HCT116 (cell line): Measurements from ENCODE around the gene PRR14.

Experiments used
- CEBPB ChIP-seq: IDR thresholded peaks from 2 replicates; pipeline ENCODE4 v1.6.1; 2012; ENCODE audit warnings: low read depth
- CTCF ChIP-seq, 3 experiments: fragments of 200-600 bp in 1 of 3; sonication (generic) in 1 of 3; IDR thresholded peaks in 2 of 3; conservative IDR thresholded peaks in 1 of 3; 2 replicates each; pipeline ENCODE4 v1.5.1; 2012 to 2017; ENCODE audit warnings: low read depth in 2 of 3, low read length in 2 of 3, antibody characterized with exemption in 1 of 3, borderline replicate concordance in 1 of 3, control low read depth in 1 of 3, mild to moderate bottlenecking in 1 of 3, mixed read lengths in 1 of 3, mixed run types in 1 of 3, moderate library complexity in 1 of 3; ENCODE audit not compliant: insufficient read depth in 1 of 3
- EGR1 ChIP-seq: IDR thresholded peaks from 2 replicates; pipeline ENCODE4 v1.6.1; 2012; ENCODE audit warnings: low read depth
- EZH2 ChIP-seq: fragments of 200-600 bp; sonication (generic); IDR thresholded peaks from 2 replicates; pipeline ENCODE4 v1.6.1; 2017; ENCODE audit warnings: antibody characterized with exemption, mixed run types
- EZH2phosphoT487 ChIP-seq: fragments of 200-600 bp; IDR thresholded peaks from 2 replicates; pipeline ENCODE4 v1.6.1; 2018; ENCODE audit warnings: antibody characterized with exemption, borderline replicate concordance
- FOSL1 ChIP-seq: IDR thresholded peaks from 2 replicates; pipeline ENCODE4 v1.6.1; 2012; ENCODE audit warnings: low read depth
- POLR2A ChIP-seq: IDR thresholded peaks from 2 replicates; pipeline ENCODE4 v1.7.0; 2011; ENCODE audit warnings: borderline replicate concordance; ENCODE audit not compliant: insufficient read depth, insufficient read length; ENCODE audit errors: extremely low read depth
- POLR2AphosphoS5 ChIP-seq: IDR thresholded peaks from 2 replicates; pipeline ENCODE4 v1.6.1; 2011; ENCODE audit warnings: mild to moderate bottlenecking, low read depth, low read length, moderate library complexity
- RAD21 ChIP-seq: IDR thresholded peaks from 2 replicates; pipeline ENCODE4 v1.6.1; 2012; ENCODE audit warnings: low read depth, mild to moderate bottlenecking
- REST ChIP-seq: IDR thresholded peaks from 2 replicates; pipeline ENCODE4 v1.6.1; 2012; ENCODE audit warnings: low read depth
- TCF7L2 ChIP-seq: IDR thresholded peaks from 2 replicates; pipeline ENCODE4 v1.7.0; 2011; ENCODE audit warnings: borderline replicate concordance, inconsistent platforms; ENCODE audit not compliant: insufficient read depth, insufficient read length; ENCODE audit errors: extremely low read depth
- YY1 ChIP-seq: IDR thresholded peaks from 2 replicates; pipeline ENCODE4 v1.6.1; 2011; ENCODE audit warnings: low read length, low read depth, moderate library complexity, mild to moderate bottlenecking; ENCODE audit not compliant: insufficient replicate concordance; ENCODE audit errors: extremely low read depth
- ZFX ChIP-seq: fragments of 450-650 bp; IDR thresholded peaks from 2 replicates; pipeline ENCODE4 v1.6.1; 2017
- TF ChIP-seq, protein P1 (sequence below): IDR thresholded peaks from 2 replicates; pipeline ENCODE4 v1.6.1; 2012

- TF ChIP-seq CTCF (IDR thresholded peaks at IDR 0.05 in 2 of 3, conservative IDR thresholded peaks at IDR 0.05 in 1 of 3; ENCODE audit: borderline replicate concordance in 1 of 3, insufficient read depth in 1 of 3, low read depth in 2 of 3, low read length in 2 of 3) = no peak
- TF ChIP-seq ZFX = no peak
- no peak for TF ChIP-seq EZH2
- TF ChIP-seq EZH2phosphoT487 = no peak
- no peak for TF ChIP-seq REST
- no peak for TF ChIP-seq TCF7L2
- TF ChIP-seq, protein P1, sequence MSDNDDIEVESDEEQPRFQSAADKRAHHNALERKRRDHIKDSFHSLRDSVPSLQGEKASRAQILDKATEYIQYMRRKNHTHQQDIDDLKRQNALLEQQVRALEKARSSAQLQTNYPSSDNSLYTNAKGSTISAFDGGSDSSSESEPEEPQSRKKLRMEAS = no peak
- no peak for TF ChIP-seq YY1
- TF ChIP-seq POLR2A = no peak
- TF ChIP-seq POLR2AphosphoS5 = no peak
- no peak for TF ChIP-seq RAD21
- no peak for TF ChIP-seq CEBPB
- no peak for TF ChIP-seq EGR1
- TF ChIP-seq FOSL1 = no peak
These were observed 53.2 kb downstream of the PRR14 start for GRCh38 chr16:30703971-30704370.
